ENCODE data around the gene ASPN. TPM values are rescaled to one million over a fixed set of nuclear protein-coding genes. Genes with fewer than 3 reads are reported as not detected.

Gene ASPN
- total and polyA plus RNA-seq, 10 of the 15 experiments (the other 5 are each of a cell fraction or from before 2014, with no cell fraction given): 0.03 to 0.47 (median 0.42) TPM; not detected in 7

DNA sequence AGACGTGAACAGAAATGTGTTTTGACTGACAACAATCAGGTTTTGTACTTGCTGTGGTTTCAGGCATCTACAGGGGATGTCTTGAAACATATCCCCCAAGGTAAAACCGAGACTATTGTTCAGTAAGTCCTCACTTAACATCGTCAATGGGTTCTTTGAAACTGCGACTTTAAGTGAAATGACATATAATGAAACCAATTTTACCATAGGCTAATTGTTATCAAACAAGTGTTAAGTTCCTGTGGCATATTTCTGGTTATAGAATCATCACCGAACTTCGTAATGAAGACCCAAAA, 41.6 kb downstream of the ASPN start:
- Histone ChIP-seq H3K4me3 (no peak overlapping the region), H3K4me1 (ENCODE audit: control insufficient read depth, insufficient read depth, low read length) (no peaks in the 10 kb centered on the region), H3K9me3 (replicated peaks; ENCODE audit: control insufficient read depth, insufficient read depth, low read length) (no peaks in the 10 kb centered on the region), H3K36me3 (ENCODE audit: control insufficient read depth in 2 of 2, insufficient read depth in 2 of 2, low read length in 1 of 2) (no peaks in the 10 kb centered on the region), H4K20me1 (ENCODE audit: control insufficient read depth, insufficient read depth) (no peaks in the 10 kb centered on the region), H3K27ac (ENCODE audit: control insufficient read depth, insufficient read depth) (no peak overlapping the region), H3K9ac (ENCODE audit: control insufficient read depth, insufficient read depth, low read length) (no peak overlapping the region), H3K27me3 (replicated peaks in 1 of 2; ENCODE audit: control insufficient read depth in 2 of 2, insufficient read depth in 2 of 2, low read length in 1 of 2) (no peaks in the 10 kb centered on the region), H3K79me2 (ENCODE audit: control insufficient read depth, insufficient read depth, low read length) (no peaks in the 10 kb centered on the region), H2AFZ (ENCODE audit: control insufficient read depth, low read depth, low read length) (no peak overlapping the region), H3K4me2 (ENCODE audit: control insufficient read depth, insufficient read depth) (peak overlapping the region; percentile 46; the same call in 1 of the 2 replicates)
- ChIA-PET SMC1A (ENCODE audit: uncharacterized antibody, unreplicated experiment) (interaction anchor here (1.3 to 1.7 kb wide), 3 partner anchors 31 to 301 kb away, joined by 3 to 7 read pairs (median 3); no protein-coding TSS in a partner anchor), CTCF (interaction anchor here (0.6 to 2.3 kb wide), 5 partner anchors 12 to 305 kb away, joined by 3 to 35 read pairs (median 4); no protein-coding TSS in a partner anchor), RAD21 (ENCODE audit: unreplicated experiment) (interaction anchor here (2.3 to 2.4 kb wide), 2 partner anchors 112 to 300 kb away, joined by 9 to 10 read pairs; no protein-coding TSS in a partner anchor), POLR2A (no interaction called here)
- BruUV-seq (replicated peaks): no TSS peak
- in situ Hi-C loops (cut with MboI): no loop called here
- 2% methylated on average over 6 of the region's 6 CpGs for WGBS (ENCODE audit: insufficient coverage, insufficient replicate concordance, low lambda C conversion rate, missing lambda C conversion rate)
- intact Hi-C loops (cut with micrococcal nuclease; ENCODE audit: unreplicated experiment): loop anchor here (10.0 kb wide), 1 partner anchor 116 kb away; the partner anchor contains the start of genes CENPP and NOL8
- FAIRE-seq: peak; percentile 97
- peak; percentile 37 for DNase-seq (ENCODE audit: low read depth, low spot score)
- ATAC-seq: peak; percentile 96
- TF ChIP-seq ZNF217 (IDR thresholded peaks at IDR 0.05) (peak; percentile 63; the same call in 1 of the 2 replicates), HDAC6 (IDR thresholded peaks at IDR 0.05; ENCODE audit: unreplicated experiment) (no peak), HDAC2 (IDR thresholded peaks at IDR 0.05) (no peak), JUNB (IDR thresholded peaks at IDR 0.05) (peak; percentile 77), IRF4 (IDR thresholded peaks at IDR 0.05; ENCODE audit: low read depth, low read length) (no peak), MEF2B (IDR thresholded peaks at IDR 0.05; ENCODE audit: partially characterized antibody, poor library complexity, severe bottlenecking) (peak; percentile 8), RUNX3 (IDR thresholded peaks at IDR 0.05; ENCODE audit: low read length) (peak; percentile 74), DPF2 (IDR thresholded peaks at IDR 0.05) (0 out of 2 replicates have a peak, but pooled peaks have one; percentile 16), BRCA1 (IDR thresholded peaks at IDR 0.05; ENCODE audit: low read depth, low read length) (no peak), MTA2 (IDR thresholded peaks at IDR 0.05; ENCODE audit: low read depth) (peak; percentile 60; the same call in 1 of the 2 replicates), TARDBP (IDR thresholded peaks at IDR 0.05; ENCODE audit: borderline replicate concordance) (no peak), ZSCAN29 (IDR thresholded peaks at IDR 0.05) (no peak), NFIC (IDR thresholded peaks at IDR 0.05; ENCODE audit: low read depth, low read length) (0 out of 2 replicates have a peak, but pooled peaks have one; percentile 24), ZNF622 (IDR thresholded peaks at IDR 0.05) (no peak)
- TF ChIP-seq, protein P1, sequence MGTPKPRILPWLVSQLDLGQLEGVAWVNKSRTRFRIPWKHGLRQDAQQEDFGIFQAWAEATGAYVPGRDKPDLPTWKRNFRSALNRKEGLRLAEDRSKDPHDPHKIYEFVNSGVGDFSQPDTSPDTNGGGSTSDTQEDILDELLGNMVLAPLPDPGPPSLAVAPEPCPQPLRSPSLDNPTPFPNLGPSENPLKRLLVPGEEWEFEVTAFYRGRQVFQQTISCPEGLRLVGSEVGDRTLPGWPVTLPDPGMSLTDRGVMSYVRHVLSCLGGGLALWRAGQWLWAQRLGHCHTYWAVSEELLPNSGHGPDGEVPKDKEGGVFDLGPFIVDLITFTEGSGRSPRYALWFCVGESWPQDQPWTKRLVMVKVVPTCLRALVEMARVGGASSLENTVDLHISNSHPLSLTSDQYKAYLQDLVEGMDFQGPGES (IDR thresholded peaks at IDR 0.05): no peak
- TF ChIP-seq, protein P2, sequence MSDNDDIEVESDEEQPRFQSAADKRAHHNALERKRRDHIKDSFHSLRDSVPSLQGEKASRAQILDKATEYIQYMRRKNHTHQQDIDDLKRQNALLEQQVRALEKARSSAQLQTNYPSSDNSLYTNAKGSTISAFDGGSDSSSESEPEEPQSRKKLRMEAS (IDR thresholded peaks at IDR 0.05; ENCODE audit: low read depth, low read length): no peak
- TF ChIP-seq, protein P3, sequence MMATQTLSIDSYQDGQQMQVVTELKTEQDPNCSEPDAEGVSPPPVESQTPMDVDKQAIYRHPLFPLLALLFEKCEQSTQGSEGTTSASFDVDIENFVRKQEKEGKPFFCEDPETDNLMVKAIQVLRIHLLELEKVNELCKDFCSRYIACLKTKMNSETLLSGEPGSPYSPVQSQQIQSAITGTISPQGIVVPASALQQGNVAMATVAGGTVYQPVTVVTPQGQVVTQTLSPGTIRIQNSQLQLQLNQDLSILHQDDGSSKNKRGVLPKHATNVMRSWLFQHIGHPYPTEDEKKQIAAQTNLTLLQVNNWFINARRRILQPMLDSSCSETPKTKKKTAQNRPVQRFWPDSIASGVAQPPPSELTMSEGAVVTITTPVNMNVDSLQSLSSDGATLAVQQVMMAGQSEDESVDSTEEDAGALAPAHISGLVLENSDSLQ (IDR thresholded peaks at IDR 0.05): peak; percentile 62
- TF ChIP-seq, protein P4, sequence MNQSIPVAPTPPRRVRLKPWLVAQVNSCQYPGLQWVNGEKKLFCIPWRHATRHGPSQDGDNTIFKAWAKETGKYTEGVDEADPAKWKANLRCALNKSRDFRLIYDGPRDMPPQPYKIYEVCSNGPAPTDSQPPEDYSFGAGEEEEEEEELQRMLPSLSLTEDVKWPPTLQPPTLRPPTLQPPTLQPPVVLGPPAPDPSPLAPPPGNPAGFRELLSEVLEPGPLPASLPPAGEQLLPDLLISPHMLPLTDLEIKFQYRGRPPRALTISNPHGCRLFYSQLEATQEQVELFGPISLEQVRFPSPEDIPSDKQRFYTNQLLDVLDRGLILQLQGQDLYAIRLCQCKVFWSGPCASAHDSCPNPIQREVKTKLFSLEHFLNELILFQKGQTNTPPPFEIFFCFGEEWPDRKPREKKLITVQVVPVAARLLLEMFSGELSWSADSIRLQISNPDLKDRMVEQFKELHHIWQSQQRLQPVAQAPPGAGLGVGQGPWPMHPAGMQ (IDR thresholded peaks at IDR 0.05; ENCODE audit: borderline replicate concordance): no peak
- TF ChIP-seq, protein P5, sequence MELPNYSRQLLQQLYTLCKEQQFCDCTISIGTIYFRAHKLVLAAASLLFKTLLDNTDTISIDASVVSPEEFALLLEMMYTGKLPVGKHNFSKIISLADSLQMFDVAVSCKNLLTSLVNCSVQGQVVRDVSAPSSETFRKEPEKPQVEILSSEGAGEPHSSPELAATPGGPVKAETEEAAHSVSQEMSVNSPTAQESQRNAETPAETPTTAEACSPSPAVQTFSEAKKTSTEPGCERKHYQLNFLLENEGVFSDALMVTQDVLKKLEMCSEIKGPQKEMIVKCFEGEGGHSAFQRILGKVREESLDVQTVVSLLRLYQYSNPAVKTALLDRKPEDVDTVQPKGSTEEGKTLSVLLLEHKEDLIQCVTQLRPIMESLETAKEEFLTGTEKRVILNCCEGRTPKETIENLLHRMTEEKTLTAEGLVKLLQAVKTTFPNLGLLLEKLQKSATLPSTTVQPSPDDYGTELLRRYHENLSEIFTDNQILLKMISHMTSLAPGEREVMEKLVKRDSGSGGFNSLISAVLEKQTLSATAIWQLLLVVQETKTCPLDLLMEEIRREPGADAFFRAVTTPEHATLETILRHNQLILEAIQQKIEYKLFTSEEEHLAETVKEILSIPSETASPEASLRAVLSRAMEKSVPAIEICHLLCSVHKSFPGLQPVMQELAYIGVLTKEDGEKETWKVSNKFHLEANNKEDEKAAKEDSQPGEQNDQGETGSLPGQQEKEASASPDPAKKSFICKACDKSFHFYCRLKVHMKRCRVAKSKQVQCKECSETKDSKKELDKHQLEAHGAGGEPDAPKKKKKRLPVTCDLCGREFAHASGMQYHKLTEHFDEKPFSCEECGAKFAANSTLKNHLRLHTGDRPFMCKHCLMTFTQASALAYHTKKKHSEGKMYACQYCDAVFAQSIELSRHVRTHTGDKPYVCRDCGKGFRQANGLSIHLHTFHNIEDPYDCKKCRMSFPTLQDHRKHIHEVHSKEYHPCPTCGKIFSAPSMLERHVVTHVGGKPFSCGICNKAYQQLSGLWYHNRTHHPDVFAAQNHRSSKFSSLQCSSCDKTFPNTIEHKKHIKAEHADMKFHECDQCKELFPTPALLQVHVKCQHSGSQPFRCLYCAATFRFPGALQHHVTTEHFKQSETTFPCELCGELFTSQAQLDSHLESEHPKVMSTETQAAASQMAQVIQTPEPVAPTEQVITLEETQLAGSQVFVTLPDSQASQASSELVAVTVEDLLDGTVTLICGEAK (IDR thresholded peaks at IDR 0.05; ENCODE audit: borderline replicate concordance): no peak

Measured in GM12878 (cell line).